ENCODE data around the gene PTAFR.

PTAFR gene

DNA sequence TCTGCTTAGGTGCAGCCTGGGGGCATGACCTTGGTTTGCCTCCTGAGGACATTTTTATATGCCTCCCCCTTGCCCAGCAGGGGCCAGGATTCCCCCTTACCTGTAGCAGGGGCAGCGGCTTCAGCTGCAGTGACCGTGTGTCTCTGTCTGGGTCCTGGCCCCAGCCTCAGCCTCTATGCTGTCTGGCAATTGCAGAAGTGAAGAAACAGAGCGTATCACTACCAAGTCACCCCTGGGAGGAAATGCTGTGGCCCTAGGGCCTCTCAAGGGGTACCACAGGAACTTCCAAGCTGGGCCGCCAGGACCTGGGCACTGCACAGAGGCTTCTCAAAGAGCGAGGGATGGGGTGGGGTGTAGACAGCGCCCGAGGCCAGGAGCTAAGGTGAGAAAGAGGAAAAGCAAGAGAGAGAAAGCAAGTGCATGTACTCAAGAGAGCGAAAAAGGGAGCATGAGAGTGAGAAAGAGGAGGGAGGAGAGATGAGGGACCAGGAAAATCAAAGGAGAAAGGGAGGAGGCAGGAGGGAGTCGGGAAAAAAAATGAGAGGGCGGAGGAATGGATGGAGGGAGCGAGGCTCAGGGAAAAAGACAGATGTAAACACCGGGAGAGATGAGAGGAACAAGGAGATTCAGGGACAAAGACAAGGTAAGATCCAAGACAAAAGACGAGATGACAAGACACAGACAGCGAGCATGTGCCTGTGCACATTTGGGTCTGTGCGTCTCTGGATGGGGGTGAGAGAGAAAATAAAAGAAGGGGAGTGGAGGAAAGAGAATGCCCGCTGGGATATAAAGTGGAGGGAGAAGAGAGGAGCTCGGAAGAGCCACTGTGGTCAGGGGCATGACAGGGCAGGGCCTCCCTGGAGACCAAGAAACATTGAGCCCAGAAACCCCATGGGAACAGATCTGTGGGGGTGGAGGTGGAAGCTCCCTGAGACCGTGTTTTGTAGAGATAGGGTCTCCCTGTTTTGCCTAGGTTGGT lies at the start of gene PTAFR:
TSS of gene PTAFR (minus strand) at position 199 of the 979 bp plus-strand sequence. CDS start 25,669 bp downstream, outside the sequence.
- no peak for DNase-seq

GRCh38 chr1:28213315-28213714 lies 36.8 kb upstream of the PTAFR start:
- no peak for DNase-seq

DNA sequence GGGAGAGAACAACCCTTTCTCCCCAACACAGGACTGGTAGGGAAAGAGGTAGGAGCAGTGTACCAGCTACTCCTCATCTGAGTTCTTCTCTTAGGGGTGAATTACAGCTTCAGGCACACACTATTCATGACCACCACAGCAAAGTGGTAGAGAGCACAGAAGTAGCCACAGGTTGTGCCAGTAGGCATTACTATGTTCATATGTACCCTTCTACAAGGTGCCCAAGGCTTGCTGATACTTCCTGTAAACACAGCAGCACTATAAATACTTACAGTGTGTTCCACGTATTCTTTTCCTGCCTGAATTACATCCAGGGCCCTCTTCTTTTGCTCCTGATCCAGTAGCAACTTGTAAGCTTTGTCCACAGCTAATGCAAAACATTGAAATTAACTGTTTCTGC lies 33.2 kb upstream of the PTAFR start:
- DNase-seq = no peak

- DNase-seq = no peak
Measured at GRCh38 chr1:28208818-28209441, 32.4 kb upstream of the PTAFR start.

GRCh38 chr1:28205243-28205642 lies 28.8 kb upstream of the PTAFR start:
- no peak for DNase-seq

GRCh38 chr1:28200234-28200873 lies 23.9 kb upstream of the PTAFR start:
- DNase-seq = no peak

- no peak for DNase-seq
Measured at GRCh38 chr1:28199328-28200233, 23.1 kb upstream of the PTAFR start.

DNA sequence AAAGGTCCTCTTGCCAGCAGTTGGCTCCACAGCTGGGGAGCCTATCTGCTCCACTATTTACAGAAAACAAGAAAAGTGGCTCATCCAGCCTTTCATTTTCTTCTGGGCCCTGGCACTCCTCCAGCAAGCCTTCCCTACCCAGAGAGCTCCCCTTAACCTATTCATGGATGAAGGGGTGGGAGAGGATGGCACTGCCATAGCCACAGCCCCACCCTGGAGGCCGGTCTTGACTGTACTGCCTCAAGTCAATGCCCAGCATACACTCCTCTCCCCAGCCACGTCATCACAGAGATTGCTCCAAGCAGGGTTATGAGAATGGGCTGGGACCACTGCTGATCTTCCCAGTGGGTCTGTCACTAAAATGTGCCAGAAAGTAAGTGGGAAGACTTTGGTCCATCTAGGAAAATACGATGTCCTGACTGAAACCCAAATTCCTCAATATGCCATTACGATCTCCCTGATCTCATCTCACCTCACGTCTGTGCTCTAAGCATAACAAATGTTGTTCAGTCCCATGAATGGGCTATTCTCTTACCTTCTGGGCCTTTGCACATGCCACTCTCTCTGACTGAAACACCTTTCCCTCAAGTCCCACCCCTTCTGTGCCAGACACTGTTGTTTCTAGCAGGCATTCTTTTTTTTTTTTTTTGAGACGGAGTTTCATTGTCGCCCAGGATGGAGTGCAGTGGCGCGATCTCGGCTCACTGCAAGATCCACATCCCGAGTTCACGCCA lies 21.4 kb upstream of the PTAFR start:
- DNase-seq = no peak

GRCh38 chr1:28196330-28196729 lies 19.8 kb upstream of the PTAFR start:
- DNase-seq = no peak

- no peak for DNase-seq
Measured at GRCh38 chr1:28195780-28196179, 19.3 kb upstream of the PTAFR start.

DNA sequence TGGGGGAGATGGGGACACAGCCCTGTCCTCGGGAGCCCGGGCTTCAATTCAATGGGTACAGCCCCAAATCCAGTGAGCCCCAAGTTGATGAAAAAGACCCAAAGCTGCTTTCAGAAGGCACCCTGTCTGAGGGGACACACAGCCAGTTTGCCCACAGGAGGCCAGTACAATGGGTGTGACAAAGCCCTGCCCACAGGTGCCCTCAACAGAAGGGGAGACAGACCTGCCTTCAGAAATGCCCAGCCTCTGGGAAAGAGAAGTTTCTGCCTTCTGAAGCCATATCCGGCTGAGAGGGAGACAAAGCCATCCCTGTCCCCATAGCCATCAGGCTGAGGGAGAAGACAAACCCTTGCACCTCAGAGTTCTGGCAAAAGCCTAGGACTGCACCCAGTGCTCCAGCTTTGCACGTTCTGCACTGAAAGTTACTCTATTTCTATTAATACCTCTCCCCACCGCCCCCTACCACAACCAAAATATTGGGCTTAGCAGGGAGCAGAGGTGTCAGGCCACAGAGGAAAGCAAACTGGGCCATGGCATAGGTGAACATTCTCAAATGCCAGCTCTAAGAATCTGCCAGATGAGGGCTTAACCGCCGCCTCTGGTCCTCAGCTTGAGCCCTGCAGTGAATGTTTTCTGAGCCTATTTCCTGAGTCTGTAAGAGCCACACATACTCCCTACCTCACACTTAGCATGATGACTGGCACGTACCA lies 18.0 kb upstream of the PTAFR start:
- DNase-seq = no peak

DNA sequence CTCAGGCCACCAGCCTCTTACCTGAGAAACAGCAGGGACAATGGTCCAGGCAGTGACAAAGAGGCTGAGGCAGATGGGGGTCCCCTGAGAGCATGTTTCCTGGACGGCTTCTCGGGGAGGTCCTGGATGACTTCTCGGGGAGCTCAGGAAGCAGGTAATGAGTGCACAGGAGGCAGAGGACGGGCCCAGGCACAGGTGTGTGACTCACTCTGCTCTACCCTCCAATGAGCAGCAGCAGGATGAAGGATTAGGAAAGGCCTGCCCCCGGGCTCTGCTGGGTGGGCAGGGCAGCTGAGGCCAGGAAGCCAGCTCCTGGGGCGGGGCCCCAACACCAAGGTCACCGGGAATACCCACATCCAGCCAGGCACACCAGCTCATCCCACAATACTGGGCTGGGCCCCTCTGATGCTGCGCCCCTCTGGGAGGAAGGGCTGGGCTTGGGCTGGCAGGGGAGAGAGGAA lies 17.2 kb upstream of the PTAFR start:
- DNase-seq = no peak

DNA sequence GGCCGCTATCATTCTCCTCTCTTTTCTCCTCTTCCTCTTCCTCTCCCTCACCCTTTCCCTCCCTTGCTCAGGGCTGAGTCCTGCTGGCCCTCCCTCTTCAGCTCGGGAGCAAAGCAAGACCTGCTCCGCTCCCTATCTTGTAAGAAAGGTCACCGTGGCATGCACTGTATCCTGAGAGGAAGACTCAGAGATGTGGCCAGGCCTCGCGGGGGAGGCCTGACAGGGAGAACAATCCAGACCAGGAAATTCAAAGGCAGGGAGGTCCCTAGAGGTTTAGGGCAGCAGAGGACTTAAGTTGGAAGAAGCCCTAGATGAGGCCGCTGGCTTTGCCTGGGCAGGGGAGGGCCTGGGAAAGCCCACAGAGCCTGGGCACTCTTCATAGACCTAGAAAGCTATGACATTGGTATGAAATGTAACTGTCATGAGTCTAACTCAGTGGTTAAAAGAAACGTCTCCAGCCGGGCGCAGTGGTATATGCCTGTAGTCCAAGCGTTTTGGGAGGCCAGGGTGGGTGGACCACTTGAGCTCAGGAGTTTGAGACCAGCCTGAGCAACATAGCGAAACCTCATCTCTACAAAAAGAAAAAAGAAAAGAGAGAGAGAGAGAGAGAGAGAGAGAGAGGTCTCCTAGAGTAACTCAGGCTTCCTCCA lies 14.6 kb upstream of the PTAFR start:
- DNase-seq = no peak

GRCh38 chr1:28190337-28190979 lies 14.0 kb upstream of the PTAFR start:
- no peak for DNase-seq

DNA sequence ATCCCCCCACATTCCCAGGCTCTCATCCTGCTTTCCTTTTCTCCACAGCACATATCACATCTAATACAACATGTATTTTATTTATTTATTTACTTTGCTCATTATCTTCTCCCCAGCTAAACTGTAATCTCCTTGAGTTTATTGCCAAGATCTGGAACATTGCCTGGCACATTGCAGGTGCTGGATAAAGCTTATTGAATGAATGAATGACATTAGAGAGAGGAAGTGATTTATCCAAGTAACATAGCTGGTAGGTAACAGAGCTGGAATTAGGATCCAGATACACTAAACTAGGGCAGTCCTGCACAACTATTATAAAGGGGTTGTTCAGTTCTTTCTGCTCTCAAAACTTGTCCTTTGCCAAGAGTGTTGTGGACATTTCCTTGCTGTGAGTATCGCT lies 8.6 kb upstream of the PTAFR start:
- no peak for DNase-seq

- DNase-seq = no peak
Measured at GRCh38 chr1:28180306-28181305, 4.1 kb upstream of the PTAFR start.

DNA sequence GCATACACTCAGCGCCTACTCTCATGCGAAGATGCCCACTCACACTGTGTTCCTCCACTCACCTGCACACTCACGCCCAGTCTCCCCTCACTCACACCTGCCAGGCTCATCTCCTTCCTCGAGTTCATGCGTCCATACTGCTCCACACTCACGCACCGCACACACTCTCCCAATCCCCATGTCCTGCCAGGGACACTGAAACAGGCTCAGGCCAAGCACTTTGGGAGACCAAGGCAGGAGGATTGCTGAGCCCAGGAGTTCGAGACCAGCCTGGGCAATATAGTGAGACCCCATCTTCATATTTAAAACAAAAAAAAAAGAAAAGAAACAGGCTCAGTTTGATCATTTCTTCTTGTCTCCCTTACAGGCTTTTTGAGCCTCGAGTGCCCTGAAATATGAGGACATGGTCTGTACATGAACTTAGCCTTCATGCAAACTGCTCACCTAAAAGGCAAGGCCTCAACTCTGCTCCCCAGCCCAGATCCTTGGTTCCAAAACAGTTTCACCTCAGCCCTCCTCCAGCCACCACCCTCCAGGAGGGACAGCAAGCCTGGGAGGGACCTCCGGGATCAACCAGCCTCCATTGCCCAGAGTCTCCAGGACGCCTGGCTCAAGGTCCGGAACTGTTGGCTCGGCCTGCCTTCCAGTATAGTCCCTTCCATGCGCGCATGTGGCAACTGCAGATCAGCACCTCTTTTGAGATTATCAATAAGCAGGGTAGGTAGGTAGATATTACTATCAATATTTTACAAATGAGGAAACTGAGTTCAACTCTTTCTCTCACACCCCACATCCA lies 2.4 kb upstream of the PTAFR start:
- no peak for DNase-seq

DNA sequence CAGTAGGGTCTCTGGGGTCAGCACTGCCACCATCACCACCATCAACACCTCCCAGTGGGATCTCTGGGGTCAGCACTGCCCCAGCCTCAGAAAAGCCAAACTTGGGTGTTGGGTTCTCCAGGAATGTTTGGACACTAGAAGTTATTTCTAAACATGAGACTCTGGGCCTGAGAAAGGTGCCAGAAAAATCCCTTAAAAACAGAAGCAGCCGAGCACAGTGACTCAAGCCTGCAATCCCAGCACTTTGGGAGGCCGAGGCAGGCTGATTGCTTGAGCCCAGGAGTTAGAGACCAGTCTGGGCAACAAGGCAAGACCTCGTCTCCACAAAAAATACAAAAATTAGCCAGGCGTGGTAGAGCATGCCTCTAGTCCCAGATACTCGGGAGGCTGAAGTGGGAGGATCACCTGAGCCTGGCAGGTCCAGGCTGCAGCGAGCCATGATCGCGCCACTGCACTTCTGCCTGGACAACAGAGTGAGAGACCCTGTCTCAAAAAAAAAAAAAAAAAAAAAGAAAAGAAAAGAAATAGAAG lies 470 bp downstream of the PTAFR start:
- DNase-seq = no peak

Data from NCI-H187 (cell line).